Loucy (cell line): Measurements from ENCODE around the gene MYOZ1.
"Not testable (repeated sequence)": the region's sequence is repeated elsewhere in the genome, so short reads cannot be mapped to it uniquely, and the experiment has no call there.

Experiments used
- CTCF ChIP-seq: fragments of 200-600 bp; sonication (generic); conservative IDR thresholded peaks from 2 replicates; pipeline ENCODE4 v1.5.1; 2014; ENCODE audit warnings: mild to moderate bottlenecking, antibody characterized with exemption, low read length
- EZH2phosphoT487 ChIP-seq: fragments of 200-600 bp; IDR thresholded peaks from 2 replicates; pipeline ENCODE4 v1.6.1; 2018; ENCODE audit warnings: antibody characterized with exemption, mild to moderate bottlenecking, moderate library complexity, borderline replicate concordance

GRCh38 chr10:73665581-73665980 lies 24.3 kb upstream of the MYOZ1 start:
- not testable (repeated sequence) for TF ChIP-seq CTCF, EZH2phosphoT487
